Posterior vena cava (tissue), 2 donors: Measurements from ENCODE around the gene KCMF1. TPM values are rescaled to one million over a fixed set of nuclear protein-coding genes. Genes with fewer than 3 reads are reported as not detected.

Experiments used
- DNase-seq: peaks from one replicate; pipeline ENCODE4 v3.0.0-alpha.2; 2020; ENCODE audit warnings: low spot score
- intact Hi-C, 2 donors: fragments of 100-400 bp; cut with DNase I; formaldehyde crosslinking; loops; one replicate each; pipeline versions ENCODE4 v1.14.1 to v1.14.2; 2022 to 2023
- total RNA-seq, 2 donors: library from RNA; stranded (reverse); fragmentation: NEBNext Ultra II Directional; extraction: Animal tissue kit (Norgen Biotek cat#: 25700); gene quantifications; one replicate each; pipeline ENCODE4 v1.2.1, GENCODE V29; 2021
- donor health status: DM: yes; HTN: yes; CAD: no.
- donor health status: DM: yes; HTN: yes; CAD: no.

The KCMF1 gene
- total RNA-seq, 2 donors from 2014 or later: 56.9 to 73.4 TPM

DNA sequence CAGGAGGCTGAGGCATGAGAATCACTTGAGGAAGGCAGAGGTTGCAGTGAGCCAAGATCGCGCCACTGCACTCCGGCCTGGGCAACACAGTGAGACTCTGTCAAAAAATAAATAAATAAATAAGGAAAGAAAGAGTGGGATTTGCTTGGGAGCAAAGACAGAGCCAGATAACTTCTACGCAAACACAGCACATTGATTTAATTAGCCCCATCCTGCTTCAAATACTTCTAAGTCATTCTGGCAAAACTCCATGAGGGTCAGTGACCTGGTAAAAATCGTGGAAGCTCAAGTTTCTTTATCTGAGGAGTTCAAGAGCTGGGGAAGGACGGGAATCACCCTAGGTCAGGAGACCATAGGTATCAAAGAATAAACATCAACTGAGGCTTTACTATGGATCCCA is 91.6 kb downstream of the KCMF1 start:
- intact Hi-C loops: no loop called here
- no peak for DNase-seq

DNA sequence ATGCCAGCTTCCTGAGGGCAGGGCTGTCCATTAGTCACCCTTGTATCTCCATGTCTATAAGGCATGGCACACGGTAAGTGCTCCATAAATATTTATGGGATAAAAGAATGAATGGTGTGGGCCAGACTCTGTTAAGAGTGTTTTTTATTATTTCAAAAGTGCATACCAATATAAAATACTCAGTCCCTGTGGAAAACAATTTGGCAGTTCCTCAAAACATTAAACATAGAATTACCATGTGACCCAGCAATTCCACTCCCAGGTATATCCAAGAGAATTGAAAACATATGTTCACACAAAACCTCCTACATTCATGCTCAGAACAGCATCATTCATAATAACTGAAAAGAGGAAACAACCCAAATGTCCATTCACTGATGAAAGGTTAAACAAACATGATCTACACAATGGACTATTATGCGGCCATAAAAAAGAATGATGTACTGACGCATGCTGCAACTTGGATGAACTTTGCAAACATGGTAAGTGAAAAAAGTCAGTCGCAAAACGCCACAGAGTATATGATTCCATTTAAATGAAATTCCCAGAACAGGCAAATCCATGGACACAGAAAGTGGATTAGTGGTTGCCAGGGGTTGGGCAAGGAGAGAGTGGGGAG is 93.1 kb downstream of the KCMF1 start:
- DNase-seq: no peak
- intact Hi-C loops: no loop called here

DNA sequence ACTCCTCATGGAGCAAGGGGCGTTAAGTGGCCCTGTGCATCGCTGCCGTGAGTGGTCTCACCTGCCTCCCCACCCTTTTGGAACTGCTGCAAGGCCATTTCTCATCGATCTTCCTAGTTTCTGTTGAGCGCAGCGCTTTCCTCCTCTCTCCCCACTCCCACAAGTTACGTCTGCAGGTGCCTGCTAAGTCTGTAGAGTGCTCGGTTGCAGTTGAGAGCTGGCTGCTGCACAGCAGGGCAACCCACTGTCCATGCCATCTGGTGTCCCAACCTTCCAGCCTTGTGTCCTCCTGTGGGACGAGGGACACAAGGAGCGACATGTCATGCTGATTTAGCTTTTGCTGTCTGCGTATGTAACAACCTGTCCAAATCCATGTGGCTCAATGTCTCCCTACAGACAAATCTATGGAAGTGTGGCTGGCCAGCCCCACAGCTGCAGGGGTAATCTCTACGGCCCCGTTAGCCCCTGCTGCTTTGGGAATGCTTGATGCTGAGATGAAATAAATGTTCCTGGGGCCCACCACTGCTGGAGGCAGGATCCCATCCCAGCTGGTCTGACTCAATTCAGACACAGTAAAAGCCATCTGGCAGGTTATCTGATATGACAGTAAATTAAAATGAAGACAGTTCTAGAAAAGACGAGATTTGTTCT is 94.1 kb downstream of the KCMF1 start:
- no peak for DNase-seq
- intact Hi-C loops: loop anchor here (5.0 kb wide), 2 partner anchors 222 to 237 kb away; no protein-coding TSS in a partner anchor

DNA sequence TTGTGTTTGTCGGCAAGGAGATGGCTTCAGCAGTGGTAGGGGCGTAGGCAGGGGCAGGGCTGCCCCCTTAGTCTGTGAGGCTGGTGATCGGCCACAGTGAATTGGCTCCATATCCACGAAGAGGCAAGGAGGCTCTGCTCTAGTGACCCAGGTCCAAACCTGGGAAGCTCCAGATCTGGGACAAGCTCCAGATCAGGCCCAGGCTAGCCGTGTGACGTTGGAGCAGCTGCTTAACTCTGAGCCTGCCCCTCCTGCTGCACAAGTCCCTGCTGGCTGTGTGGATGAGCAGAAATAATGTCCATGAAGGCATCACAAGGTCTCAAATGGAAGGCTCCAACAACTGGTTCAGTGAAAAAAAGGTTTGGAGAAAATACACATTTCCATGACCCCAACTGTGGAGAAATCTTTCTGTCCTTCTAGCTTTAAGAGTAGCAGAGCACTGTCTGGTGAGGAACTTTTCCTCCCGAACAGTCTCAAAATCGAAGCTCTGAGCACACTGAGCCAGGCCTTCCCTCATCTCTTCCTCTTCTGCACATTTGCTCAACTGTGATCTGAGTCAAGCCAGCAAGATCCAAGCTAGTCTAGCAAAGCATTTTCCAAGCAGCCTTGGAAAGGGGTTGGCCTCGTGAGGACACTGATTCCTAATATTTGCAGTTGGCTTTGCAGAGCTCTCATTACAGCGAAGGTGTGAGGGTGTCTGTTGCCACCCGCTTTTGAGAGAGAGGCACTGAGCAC is 95.2 kb downstream of the KCMF1 start:
- DNase-seq: no peak
- intact Hi-C loops: loop anchor here (5.0 kb wide), 2 partner anchors 221 to 236 kb away; no protein-coding TSS in a partner anchor

DNA sequence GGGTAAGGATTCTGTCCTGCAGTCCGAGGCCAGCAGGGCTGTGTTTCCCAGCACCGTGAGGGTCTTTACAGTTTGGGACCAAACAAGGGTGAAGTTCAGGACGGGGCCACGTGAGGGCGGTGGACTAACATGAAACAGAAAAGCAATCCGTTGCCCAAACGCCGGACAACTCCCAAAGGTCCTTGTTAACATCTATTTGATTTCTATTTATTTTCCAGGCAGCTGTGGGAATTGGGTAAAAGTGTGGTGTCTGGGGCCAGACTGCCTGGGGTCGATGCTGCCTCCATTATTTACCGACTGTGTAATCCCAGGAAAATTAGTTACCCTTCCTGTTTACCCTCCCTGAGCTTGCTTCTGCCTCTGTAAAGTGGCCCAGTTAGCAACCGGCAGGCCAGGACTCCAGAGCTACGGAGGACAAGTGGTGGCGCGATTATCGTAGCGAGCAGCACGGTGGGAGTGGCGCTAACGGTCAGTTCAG is 96.0 kb downstream of the KCMF1 start:
- peak; percentile 92 for DNase-seq
- intact Hi-C loops: loop anchor here (5.0 kb wide), 2 partner anchors 220 to 235 kb away; no protein-coding TSS in a partner anchor

DNA sequence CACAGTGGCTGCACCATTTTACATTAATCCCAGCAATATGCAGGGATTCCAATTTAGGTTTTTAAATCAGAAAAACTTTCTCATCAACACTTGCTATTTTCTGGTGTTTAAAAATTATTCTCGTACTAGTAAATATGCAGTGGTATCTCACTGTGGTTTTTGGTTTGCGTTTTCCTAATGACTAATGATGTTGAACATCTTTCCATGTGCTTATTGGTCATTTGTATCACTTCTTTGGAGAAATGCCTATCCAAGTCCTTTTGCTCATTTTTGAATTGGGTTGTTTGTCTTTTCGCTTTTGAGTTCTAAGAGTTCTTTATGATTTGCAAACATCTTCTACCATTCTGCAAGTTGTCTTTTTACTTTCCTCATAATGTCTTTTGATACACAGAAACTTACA is 100.1 kb downstream of the KCMF1 start:
- no peak for DNase-seq
- intact Hi-C loops: no loop called here

DNA sequence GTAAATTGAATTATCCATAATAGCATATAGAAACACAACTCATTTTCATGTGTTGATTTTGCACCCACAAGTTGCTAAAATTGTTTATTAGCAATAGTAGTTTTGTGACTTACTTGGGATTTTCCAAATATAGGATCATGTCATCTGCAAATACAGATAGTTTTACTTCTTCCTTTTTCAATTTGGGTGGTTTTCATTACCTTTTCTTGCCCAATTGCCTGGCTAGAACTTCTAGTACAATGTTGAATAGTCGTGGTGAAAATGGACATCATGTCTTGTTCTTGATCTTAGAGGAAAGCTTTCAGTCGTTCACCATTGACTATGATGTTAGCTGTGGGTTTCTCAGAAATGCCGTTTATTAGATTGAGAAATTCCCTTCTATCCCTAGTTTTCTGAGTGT is 102.1 kb downstream of the KCMF1 start:
- intact Hi-C loops: no loop called here
- no peak for DNase-seq

DNA sequence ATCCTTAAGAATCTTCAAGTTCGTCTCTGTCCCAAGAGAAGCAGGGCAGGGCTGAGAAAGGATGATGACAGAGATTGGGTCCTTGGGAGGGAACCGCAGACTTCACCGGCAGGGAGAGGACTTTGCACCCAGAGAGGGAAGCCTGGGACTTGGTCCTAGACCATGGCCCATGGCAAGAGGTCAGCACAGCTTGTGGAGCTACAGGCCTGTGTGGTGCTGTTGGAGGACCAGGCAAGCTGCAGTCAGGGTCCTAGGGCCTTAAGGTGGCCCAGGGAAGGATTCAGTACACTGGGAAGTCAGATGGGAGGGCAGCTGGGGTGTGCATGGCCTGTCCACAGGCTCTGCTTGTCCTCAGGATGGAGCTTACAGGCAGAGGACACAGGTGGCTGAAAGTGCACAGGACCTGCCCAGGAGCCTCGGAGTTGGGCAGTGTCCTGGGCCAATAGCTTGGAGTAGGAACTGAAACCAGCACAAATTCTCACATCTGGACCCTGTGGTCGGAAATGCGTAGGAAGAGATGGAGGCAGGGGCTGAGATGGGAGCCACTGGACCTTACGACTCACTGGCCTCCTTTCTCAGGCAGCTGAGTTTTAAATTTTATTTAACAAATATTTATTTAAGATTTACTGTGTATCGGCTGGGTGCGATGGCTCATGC is 105.8 kb downstream of the KCMF1 start:
- no peak for DNase-seq
- intact Hi-C loops: no loop called here

DNA sequence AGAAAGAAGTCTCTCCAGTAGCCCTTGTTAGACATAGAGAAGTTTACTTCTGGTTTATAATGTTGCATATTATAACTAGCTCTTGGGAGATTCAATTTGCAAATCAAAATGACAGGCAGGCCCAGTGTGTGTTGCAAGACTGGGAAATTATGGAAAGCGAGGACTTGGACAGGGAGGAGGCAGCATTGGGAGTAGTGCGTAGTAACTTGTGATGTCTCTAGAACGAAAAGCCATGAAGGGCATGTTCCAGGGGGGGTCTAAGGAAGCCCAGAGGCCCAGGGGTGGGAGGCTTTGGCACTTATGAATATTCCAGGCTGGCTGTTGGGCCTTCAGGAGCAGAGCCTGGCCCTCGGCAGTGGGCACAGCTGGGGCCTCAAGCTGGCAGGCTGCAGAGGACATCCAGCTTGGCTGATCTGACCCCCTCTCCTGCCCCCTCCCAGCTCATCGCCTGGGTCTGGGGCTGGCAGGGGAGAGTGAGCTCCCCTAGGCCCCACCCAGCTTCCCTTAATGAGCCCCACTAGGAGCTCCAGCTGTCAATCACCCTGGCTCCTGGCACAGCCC is 107.0 kb downstream of the KCMF1 start:
- DNase-seq: no peak
- intact Hi-C loops: no loop called here

DNA sequence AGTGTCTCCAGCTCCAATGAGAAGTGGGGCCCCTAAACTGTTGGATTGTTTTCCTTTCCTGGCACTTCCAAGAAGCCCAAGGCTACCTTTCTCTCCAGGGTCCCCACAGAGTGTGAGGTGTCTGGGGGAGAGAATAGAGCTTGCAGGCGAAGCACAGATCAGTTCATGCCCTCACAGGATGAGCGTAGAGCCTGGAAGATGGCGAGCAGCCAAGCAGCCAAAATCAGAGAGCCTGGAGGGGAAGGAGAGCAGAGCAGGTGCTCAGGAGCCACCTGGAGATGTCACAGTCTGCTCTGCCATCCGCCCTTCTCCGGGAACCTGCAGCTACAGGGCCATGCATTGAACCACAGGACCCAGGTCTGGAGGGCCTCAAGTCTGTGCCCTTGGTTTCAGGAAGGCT is 107.6 kb downstream of the KCMF1 start:
- intact Hi-C loops: no loop called here
- DNase-seq: no peak

DNA sequence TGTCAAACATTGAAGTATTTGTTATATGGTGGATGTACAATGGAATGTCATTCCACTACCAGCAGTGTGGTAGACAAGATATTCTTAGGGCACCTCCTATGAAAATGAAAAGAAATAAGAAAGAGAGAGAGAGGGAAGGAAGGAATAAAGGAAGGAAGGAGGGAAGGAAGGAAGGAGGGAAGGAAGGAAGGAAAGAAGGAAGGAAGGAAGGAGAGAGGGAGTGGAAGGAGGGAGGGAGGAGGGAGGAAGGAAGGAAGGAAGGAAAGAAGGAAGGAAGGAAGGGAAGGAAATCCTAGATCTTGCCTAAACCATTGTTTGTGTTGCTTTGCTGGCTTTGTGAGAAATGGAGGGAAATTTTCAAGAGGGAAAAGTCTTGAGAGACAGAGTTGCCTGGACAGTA is 112.1 kb downstream of the KCMF1 start:
- intact Hi-C loops: no loop called here
- no peak for DNase-seq

DNA sequence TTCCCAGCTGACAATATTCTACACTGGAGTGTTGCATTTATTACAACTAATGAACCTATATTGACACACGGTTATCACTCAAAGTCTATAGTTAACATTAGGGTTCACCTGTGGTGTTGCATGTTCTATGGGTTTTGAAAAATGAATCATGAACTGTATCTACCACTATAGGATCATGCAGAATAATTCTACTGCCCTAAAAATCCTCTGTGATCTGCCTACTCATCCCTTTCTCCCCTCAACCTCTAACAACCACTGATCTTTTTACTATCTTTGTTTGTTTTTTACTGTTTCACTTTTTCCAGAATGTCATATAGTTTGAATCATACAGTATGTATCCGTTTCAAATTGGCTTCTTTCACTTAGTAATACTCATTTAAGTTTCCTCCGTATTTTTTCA is 114.6 kb downstream of the KCMF1 start:
- no peak for DNase-seq
- intact Hi-C loops: no loop called here

DNA sequence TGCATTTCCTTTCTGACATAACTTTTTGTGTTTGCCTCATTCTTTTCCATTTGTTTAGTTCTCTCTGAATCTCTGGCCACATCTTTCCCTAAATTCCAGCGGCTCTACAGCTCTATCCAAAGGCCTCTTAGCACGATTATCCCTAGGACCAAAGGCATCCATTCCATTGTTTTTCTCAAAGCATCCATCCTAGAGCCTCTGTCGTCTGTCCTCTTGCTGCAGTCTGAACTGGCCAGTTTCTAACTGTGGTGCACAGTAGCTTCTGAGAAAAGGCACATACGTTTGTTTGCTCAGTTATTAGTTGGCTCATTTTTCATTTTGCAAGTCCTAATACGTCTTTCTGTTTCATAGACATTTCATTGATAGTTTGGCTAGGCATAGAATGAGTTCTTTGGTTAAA is 116.6 kb downstream of the KCMF1 start:
- intact Hi-C loops: no loop called here
- no peak for DNase-seq

DNA sequence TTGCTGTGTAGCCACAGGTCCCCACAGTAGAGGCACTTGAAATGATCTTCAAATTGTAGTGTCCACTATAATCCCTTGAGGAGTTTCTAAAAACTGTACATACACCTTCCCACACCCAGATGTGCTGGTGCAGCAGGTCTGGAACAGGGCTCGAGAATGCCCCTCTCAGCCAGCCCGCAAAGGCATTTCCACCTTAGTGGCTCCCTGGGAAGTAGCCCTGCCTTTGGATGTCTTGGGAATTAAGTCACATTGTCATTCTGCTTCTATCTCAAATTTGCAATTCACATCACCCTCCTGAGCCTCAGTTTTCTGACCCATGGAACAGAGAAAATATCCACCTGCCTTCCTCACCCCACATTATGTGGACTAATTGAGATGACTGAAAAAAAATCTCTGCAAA is 118.0 kb downstream of the KCMF1 start:
- intact Hi-C loops: no loop called here
- no peak for DNase-seq

DNA sequence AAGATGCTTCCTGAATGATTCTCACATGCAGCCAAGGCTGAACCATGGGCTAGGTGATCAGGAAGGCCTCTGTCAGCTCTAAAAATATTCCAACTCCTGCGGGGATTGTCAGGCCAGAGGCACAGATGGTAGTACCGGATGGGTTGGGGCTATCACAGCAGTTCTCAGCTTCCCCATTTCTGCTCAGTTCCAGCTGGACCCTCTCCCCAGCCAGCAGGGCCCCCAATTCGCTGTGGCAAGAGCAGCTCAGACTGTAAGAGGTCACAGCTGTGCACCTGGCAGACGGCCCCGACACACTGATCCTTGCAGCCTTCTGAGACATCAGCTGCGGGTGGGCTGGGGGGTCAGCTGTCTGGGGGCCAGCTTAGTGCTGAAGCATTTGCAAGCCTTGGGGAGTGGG is 118.6 kb downstream of the KCMF1 start:
- no peak for DNase-seq
- intact Hi-C loops: no loop called here

DNA sequence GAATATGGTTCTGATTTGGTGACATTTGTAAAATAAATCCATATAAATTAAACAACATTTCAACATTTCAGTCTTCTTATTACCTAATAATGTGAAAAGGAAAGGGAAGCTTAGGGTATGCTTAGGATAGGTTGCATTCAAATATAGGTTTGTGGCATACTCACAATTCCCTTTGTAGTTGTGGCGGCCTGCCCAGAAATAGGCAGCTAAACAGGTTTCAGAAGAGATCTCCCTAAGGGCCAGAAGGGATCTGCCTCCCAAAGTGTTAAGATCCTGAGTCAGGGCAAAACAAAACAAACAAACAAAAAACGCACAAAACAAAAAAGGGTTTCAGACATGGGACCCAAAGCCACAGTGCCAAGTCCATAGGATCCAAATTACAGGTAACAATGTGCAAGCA is 120.9 kb downstream of the KCMF1 start:
- no peak for DNase-seq
- intact Hi-C loops: no loop called here

DNA sequence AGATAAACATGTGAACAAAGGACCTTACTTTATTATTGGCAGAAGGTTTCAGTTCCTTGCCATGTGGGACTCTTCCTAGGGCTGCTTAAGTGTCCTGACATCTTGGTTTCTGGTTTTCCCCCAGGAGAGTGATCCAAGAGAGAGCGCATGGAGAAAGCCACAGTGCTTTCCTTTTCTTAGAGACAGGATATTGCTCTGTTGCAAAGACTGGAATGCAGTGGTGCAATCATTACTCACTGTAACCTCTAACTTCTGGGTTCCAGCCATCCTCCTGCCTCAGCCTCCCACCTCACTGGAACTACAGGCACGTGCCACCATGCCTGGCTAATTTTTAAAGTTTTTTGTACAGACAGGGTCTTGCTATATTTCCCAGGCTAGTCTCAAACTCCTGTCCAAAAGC is 124.1 kb downstream of the KCMF1 start:
- intact Hi-C loops: no loop called here
- no peak for DNase-seq

DNA sequence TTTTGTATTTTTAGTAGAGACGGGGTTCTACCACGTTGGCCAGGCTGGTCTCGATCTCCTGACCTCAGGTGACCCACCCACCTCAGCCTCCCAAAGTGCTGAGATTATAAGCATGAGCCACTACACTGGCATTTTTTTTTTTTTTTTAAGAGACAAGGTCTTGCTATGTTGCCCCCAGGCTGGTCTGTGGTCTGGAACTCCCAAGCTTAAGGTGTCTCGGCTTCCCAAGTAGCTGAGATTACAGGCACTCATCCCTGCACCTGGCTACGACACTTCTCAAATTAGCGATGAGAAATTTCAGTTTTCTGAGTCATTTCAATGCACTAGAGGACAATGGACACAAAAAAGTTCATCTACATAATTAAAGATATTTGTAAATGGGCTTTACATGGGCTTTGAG is 125.7 kb downstream of the KCMF1 start:
- intact Hi-C loops: no loop called here
- DNase-seq: no peak

DNA sequence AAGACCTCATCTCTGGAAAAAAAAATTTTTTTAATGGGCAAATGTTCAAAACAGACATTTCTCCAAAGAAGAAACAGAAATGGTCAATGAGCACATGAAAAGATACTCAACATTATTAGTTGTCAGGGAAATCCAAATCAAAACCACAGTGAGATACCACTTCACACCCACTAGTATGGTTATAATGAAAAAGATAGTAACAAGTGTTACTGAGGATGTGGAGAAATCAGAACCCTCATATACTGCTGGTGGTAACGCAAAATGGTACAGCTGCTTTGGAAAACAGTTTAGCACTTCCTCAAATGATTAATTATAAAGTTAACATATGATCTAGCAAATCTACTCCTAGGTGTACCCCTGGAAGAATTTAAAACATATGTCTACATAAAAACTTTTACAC is 133.3 kb downstream of the KCMF1 start:
- no peak for DNase-seq
- intact Hi-C loops: no loop called here
